ENCODE results near the gene LILRB3.

- TF ChIP-seq POLR2A (IDR thresholded peaks at IDR 0.05), result no peak
- TF ChIP-seq, protein P1, sequence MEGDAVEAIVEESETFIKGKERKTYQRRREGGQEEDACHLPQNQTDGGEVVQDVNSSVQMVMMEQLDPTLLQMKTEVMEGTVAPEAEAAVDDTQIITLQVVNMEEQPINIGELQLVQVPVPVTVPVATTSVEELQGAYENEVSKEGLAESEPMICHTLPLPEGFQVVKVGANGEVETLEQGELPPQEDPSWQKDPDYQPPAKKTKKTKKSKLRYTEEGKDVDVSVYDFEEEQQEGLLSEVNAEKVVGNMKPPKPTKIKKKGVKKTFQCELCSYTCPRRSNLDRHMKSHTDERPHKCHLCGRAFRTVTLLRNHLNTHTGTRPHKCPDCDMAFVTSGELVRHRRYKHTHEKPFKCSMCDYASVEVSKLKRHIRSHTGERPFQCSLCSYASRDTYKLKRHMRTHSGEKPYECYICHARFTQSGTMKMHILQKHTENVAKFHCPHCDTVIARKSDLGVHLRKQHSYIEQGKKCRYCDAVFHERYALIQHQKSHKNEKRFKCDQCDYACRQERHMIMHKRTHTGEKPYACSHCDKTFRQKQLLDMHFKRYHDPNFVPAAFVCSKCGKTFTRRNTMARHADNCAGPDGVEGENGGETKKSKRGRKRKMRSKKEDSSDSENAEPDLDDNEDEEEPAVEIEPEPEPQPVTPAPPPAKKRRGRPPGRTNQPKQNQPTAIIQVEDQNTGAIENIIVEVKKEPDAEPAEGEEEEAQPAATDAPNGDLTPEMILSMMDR (IDR thresholded peaks at IDR 0.05), result peak; percentile 69 to 89 (median 76)
Measured at GRCh38 chr19:54231077-54231931, 8.5 kb upstream of the LILRB3 start.
